IMR-90 (cell line): ENCODE measurements around the gene TOP2A. TPM values are rescaled to one million over a fixed set of nuclear protein-coding genes. Genes with fewer than 3 reads are reported as not detected.

Source experiments
- ATAC-seq: fragments of 200-7000 bp; cut with Tn5 transposase; 2 replicates; pipeline ENCODE4 v1.9.1; 2020; ENCODE audit warnings: low read depth, mild to moderate bottlenecking, moderate library complexity
- BruUV-seq: library from RNA; stranded (reverse); fragments of 400-500 nt; replicated peaks from 2 replicates; lab custom pipeline; 2021; lab: Mats Ljungman, UMichigan
- CTCF ChIA-PET: fragments of 300-600 bp; formaldehyde crosslinking; extraction: SDS; loops from one replicate; lab custom pipeline; 2021; ENCODE audit warnings: antibody characterized with exemption; lab: Yijun Ruan, JAX
- POLR2A ChIA-PET: fragments of 300-600 bp; sonication (Branson Sonifier 250); formaldehyde crosslinking; loops from one replicate; lab custom pipeline; 2022; ENCODE audit warnings: antibody characterized with exemption; ENCODE audit not compliant: unreplicated experiment; lab: Charles Lee
- DNase-seq: peaks from one replicate; pipeline ENCODE4 v3.0.0; 2013
- H2AFZ ChIP-seq: replicated peaks from 2 replicates; pipeline ENCODE3; 2013; ENCODE audit warnings: low read length, mild to moderate bottlenecking; ENCODE audit not compliant: poor library complexity
- H2AK5ac ChIP-seq: 2 replicates; pipeline ENCODE4 v1.6.1; 2013; ENCODE audit warnings: low read depth, low read length, inconsistent platforms
- H2AK9ac ChIP-seq: replicated peaks from 2 replicates; pipeline ENCODE3; 2013; ENCODE audit warnings: mild to moderate bottlenecking, low read depth, low read length, moderate library complexity; ENCODE audit not compliant: poor library complexity
- H2BK120ac ChIP-seq: 2 replicates; pipeline ENCODE4 v1.6.1; 2013; ENCODE audit warnings: low read depth, low read length, inconsistent platforms
- H2BK15ac ChIP-seq: 3 replicates; pipeline ENCODE4 v1.6.1; 2013; ENCODE audit warnings: low read depth, low read length, inconsistent platforms
- H2BK20ac ChIP-seq: 2 replicates; pipeline ENCODE4 v1.6.1; 2013; ENCODE audit warnings: low read depth, mild to moderate bottlenecking, inconsistent platforms, low read length, moderate library complexity
- H2BK5ac ChIP-seq: 2 replicates; pipeline ENCODE4 v1.6.1; 2013; ENCODE audit warnings: mild to moderate bottlenecking, low read depth, low read length, inconsistent platforms; ENCODE audit not compliant: poor library complexity, severe bottlenecking
- H3K14ac ChIP-seq: replicated peaks from 2 replicates; pipeline ENCODE4 v1.6.1; 2013; ENCODE audit warnings: low read depth, low read length, inconsistent platforms
- H3K18ac ChIP-seq: 2 replicates; pipeline ENCODE4 v1.6.1; 2013; ENCODE audit warnings: low read depth, low read length, control low read depth
- H3K23ac ChIP-seq: 2 replicates; pipeline ENCODE4 v1.6.1; 2013; ENCODE audit warnings: low read depth, low read length, inconsistent platforms
- H3K27ac ChIP-seq: 2 replicates; pipeline ENCODE4 v1.5.1; 2013; ENCODE audit warnings: mild to moderate bottlenecking, control low read depth, low read length; ENCODE audit not compliant: insufficient read depth
- H3K27me3 ChIP-seq: 2 replicates; pipeline ENCODE4 v1.6.1; 2013; ENCODE audit warnings: low read length; ENCODE audit not compliant: control insufficient read depth, insufficient read depth
- H3K36me3 ChIP-seq: 2 replicates; pipeline ENCODE4 v1.6.1; 2013; ENCODE audit warnings: low read length, mixed read lengths; ENCODE audit not compliant: control insufficient read depth, insufficient read depth
- H3K4ac ChIP-seq: 2 replicates; pipeline ENCODE4 v1.6.1; 2013; ENCODE audit warnings: low read depth, low read length, inconsistent platforms
- H3K4me1 ChIP-seq: 2 replicates; pipeline ENCODE4 v1.6.1; 2013; ENCODE audit warnings: low read length, mixed read lengths; ENCODE audit not compliant: control insufficient read depth, insufficient read depth
- H3K4me2 ChIP-seq: 2 replicates; pipeline ENCODE4 v1.6.1; 2013; ENCODE audit warnings: low read depth, mild to moderate bottlenecking, control low read depth, low read length, moderate library complexity
- H3K4me3 ChIP-seq: 2 replicates; pipeline ENCODE4 v1.5.1; 2013; ENCODE audit warnings: low read depth, mild to moderate bottlenecking, control low read depth, low read length, moderate library complexity; ENCODE audit not compliant: insufficient read depth
- H3K56ac ChIP-seq: 2 replicates; pipeline ENCODE4 v1.6.1; 2013; ENCODE audit warnings: low read length, inconsistent platforms; ENCODE audit not compliant: insufficient read depth; ENCODE audit errors: extremely low read depth
- H3K79me1 ChIP-seq, 2 experiments: 2 replicates each; pipeline ENCODE4 v1.6.1; 2013; ENCODE audit warnings: low read length in 2 of 2, inconsistent platforms in 1 of 2, low read depth in 1 of 2
- H3K9ac ChIP-seq: 2 replicates; pipeline ENCODE4 v1.6.1; 2013; ENCODE audit warnings: low read depth, low read length, control low read depth
- H3K9me1 ChIP-seq: 2 replicates; pipeline ENCODE4 v1.6.1; 2013; ENCODE audit warnings: low read length, inconsistent platforms; ENCODE audit not compliant: insufficient read depth
- H3K9me3 ChIP-seq: 2 replicates; pipeline ENCODE4 v1.6.1; 2013; ENCODE audit warnings: low read length; ENCODE audit not compliant: control insufficient read depth, insufficient read depth
- H4K20me1 ChIP-seq: 2 replicates; pipeline ENCODE4 v1.6.1; 2013; ENCODE audit warnings: low read length, inconsistent platforms; ENCODE audit not compliant: insufficient read depth
- H4K5ac ChIP-seq: 2 replicates; pipeline ENCODE4 v1.6.1; 2013; ENCODE audit warnings: mild to moderate bottlenecking, low read depth, low read length, control low read depth
- H4K8ac ChIP-seq, 2 experiments: 2 replicates each; pipeline ENCODE4 v1.6.1; 2013; ENCODE audit warnings: low read depth in 2 of 2, low read length in 2 of 2, control low read depth in 1 of 2, inconsistent platforms in 1 of 2
- H4K91ac ChIP-seq: 2 replicates; pipeline ENCODE4 v1.6.1; 2013; ENCODE audit warnings: low read depth, low read length, inconsistent platforms; ENCODE audit not compliant: insufficient read depth
- CTCF ChIP-seq: conservative IDR thresholded peaks from 2 replicates; pipeline ENCODE4 v1.5.1; 2012; ENCODE audit warnings: mild to moderate bottlenecking, low read depth, low read length, improper control_type of control experiment
- ELK1 ChIP-seq: fragments of 150-350 bp; IDR thresholded peaks from 2 replicates; pipeline ENCODE4 v1.6.1; 2016; ENCODE audit warnings: low read depth, mild to moderate bottlenecking, low read length, moderate library complexity, borderline replicate concordance
- FOS ChIP-seq: fragments of 150-350 bp; IDR thresholded peaks from 2 replicates; pipeline ENCODE4 v1.6.1; 2016; ENCODE audit warnings: low read depth, low read length
- MAZ ChIP-seq: IDR thresholded peaks from 2 replicates; pipeline ENCODE4 v1.6.1; 2012; ENCODE audit warnings: low read depth, mild to moderate bottlenecking, low read length, improper control_type of control experiment, moderate library complexity, borderline replicate concordance
- NFE2L2 ChIP-seq: fragments of 150-350 bp; IDR thresholded peaks from 2 replicates; pipeline ENCODE4 v1.6.1; 2016; ENCODE audit warnings: low read depth, mild to moderate bottlenecking, low read length
- RAD21 ChIP-seq: IDR thresholded peaks from 2 replicates; pipeline ENCODE4 v1.6.1; 2012; ENCODE audit warnings: low read length, improper control_type of control experiment
- SMC3 ChIP-seq: fragments of 150-350 bp; IDR thresholded peaks from 2 replicates; pipeline ENCODE4 v1.6.1; 2016; ENCODE audit warnings: low read depth, mild to moderate bottlenecking, antibody characterized with exemption, low read length, moderate library complexity
- USF2 ChIP-seq: fragments of 150-350 bp; IDR thresholded peaks from 2 replicates; pipeline ENCODE4 v1.6.1; 2017; ENCODE audit warnings: mild to moderate bottlenecking, antibody characterized with exemption, low read length, low read depth
- WGBS, 2 experiments: methylation state at CpG; one replicate each; pipeline versions ENCODE4 v1.1.5 to v1.1.7; 2013; ENCODE audit warnings: missing lambda C conversion rate in 2 of 2; ENCODE audit not compliant: insufficient read length in 1 of 2; ENCODE audit errors: extremely low coverage in 2 of 2; 5-methylcytosine and 5-hydroxymethylcytosine counted together
- dilution Hi-C: fragments of 300-500 bp; cut with HindIII; formaldehyde crosslinking; loops from one replicate; pipeline ENCODE4 v1.14.3; 2018; ENCODE audit warnings: low sequenced_read_pairs; ENCODE audit not compliant: unreplicated experiment
- in situ Hi-C: fragments of 300-500 bp; cut with MboI; formaldehyde crosslinking; loops from 3 replicates; pipeline ENCODE4 v1.14.3; 2019; ENCODE audit warnings: low sequenced_read_pairs, inconsistent platforms, mixed read lengths
- intact Hi-C: fragments of 100-400 bp; cut with micrococcal nuclease; formaldehyde crosslinking; loops from 2 replicates; pipeline ENCODE4 v1.10.0; 2022
- polyA plus RNA-seq, 3 experiments: library from polyadenylated mRNA; depleted of rRNA; stranded (reverse); fragments of >200 nt; gene quantifications; 2 replicates each; pipeline ENCODE4 v1.2.3, GENCODE V29; 2012; ENCODE audit warnings: low replicate concordance in 1 of 3
- total RNA-seq: library from RNA; depleted of rRNA; stranded (reverse); fragments of >200 nt; gene quantifications from 2 replicates; pipeline ENCODE4 v1.2.3, GENCODE V29; 2012

The TOP2A gene
- total and polyA plus RNA-seq, 2 of the 4 experiments (the other 2 are of a cell fraction): 43.4 to 68.5 TPM

DNA sequence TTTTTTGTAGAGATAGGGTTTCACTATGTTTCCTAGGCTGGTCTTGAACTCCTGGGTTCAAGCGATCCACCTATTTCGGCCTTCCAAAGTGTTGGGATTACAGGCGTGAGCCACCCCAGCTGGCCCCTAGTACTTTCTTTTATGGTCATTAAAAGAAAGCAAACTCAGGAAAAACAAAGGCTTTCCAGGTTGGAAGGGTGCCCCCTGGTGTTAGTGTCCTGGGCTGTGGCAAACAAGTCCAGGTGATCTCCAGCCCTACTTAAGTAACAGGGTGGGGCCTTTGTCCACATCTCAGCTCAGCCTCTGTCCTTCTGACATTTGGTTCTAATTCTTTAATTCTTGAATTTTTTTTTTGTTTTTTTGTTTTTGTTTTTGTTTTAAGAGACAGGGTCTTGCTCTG is 32.5 kb upstream of the TOP2A start:
- ATAC-seq: no peak

More for the DNA sequence above, 32.5 kb upstream of the TOP2A start:
- no peak overlapping the region for H4K5ac ChIP-seq
- peaks cover 51% of the 10 kb centered on the region for H3K4me1 ChIP-seq
- WGBS, 2 experiments: no CpG with 5 or more reads among the region's 3 CpGs
- TF ChIP-seq NFE2L2 (no peak), FOS (no peak), CTCF (peak; percentile 49), USF2 (no peak), SMC3 (peak; percentile 31; the same call in 1 of the 2 replicates), ELK1 (no peak), RAD21 (no peak; the same call in 1 of the 2 replicates), MAZ (no peak)
- H3K56ac ChIP-seq: no peak overlapping the region
- peak overlapping the region; percentile 18 for H3K4me2 ChIP-seq
- H4K91ac ChIP-seq: no peak overlapping the region; the same call in 1 of the 2 replicates
- peaks cover 34 to 91% of the 10 kb centered on the region in 2 experiments for H3K79me1 ChIP-seq
- no peak overlapping the region for H3K9ac ChIP-seq
- H2AFZ ChIP-seq: no peak overlapping the region
- in situ Hi-C loops: no loop called here
- no peak overlapping the region for H3K18ac ChIP-seq
- H3K27me3 ChIP-seq: no peaks in the 10 kb centered on the region
- no peak overlapping the region; the same call in 1 of the 2 replicates for H3K23ac ChIP-seq
- ChIA-PET CTCF (interaction anchor here (0.7 to 0.9 kb wide), 3 partner anchors 22 to 83 kb away, joined by 3 to 4 read pairs (median 4); no protein-coding TSS in a partner anchor), POLR2A (interaction anchor here (0.6 to 0.7 kb wide), 2 partner anchors 152 to 758 kb away, joined by 4 to 7 read pairs; no protein-coding TSS in a partner anchor)
- H3K4me3 ChIP-seq: no peak overlapping the region
- peaks cover 90% of the 10 kb centered on the region for H4K20me1 ChIP-seq
- no peak overlapping the region; a peak in 1 of 4 replicates for H4K8ac ChIP-seq
- no peak overlapping the region for H2BK20ac ChIP-seq
- no peak overlapping the region for H2BK15ac ChIP-seq
- H3K27ac ChIP-seq: peak overlapping the region; percentile 56; the same call in 1 of the 2 replicates
- peaks cover 72% of the 10 kb centered on the region for H3K36me3 ChIP-seq
- no peak overlapping the region for H3K14ac ChIP-seq
- intact Hi-C loops: no loop called here
- peak; percentile 45 for DNase-seq
- H2BK120ac ChIP-seq: no peak overlapping the region
- no peak overlapping the region for H2BK5ac ChIP-seq
- H3K9me1 ChIP-seq: peaks cover 54% of the 10 kb centered on the region
- H3K4ac ChIP-seq: no peak overlapping the region
- dilution Hi-C loops: no loop called here
- H2AK9ac ChIP-seq: no peak overlapping the region
- no peaks in the 10 kb centered on the region for H3K9me3 ChIP-seq
- no peak overlapping the region for H2AK5ac ChIP-seq
- no TSS peak for BruUV-seq
